Suprapubic skin (tissue), 4 donors: ENCODE data around the gene TACR1. TPM values are rescaled to one million over a fixed set of nuclear protein-coding genes. Genes with fewer than 3 reads are reported as not detected.

Source experiments
- DNase-seq, 2 donors: peaks; one replicate each; pipeline ENCODE4 v3.0.0-alpha.2; 2019; ENCODE audit warnings: low spot score in 2 of 2
- H3K27ac ChIP-seq: fragments of 200-600 bp; sonication (generic); one replicate; pipeline ENCODE4 v1.5.1; 2019
- H3K27me3 ChIP-seq: fragments of 200-600 bp; sonication (generic); one replicate; pipeline ENCODE4 v1.5.1; 2019
- H3K36me3 ChIP-seq: fragments of 200-600 bp; sonication (generic); one replicate; pipeline ENCODE4 v1.5.1; 2019
- H3K4me1 ChIP-seq: fragments of 200-600 bp; sonication (generic); one replicate; pipeline ENCODE4 v1.5.1; 2019
- H3K4me3 ChIP-seq: fragments of 200-600 bp; sonication (generic); one replicate; pipeline ENCODE4 v1.5.1; 2019; ENCODE audit warnings: mild to moderate bottlenecking
- H3K9me3 ChIP-seq: fragments of 200-600 bp; sonication (generic); one replicate; pipeline ENCODE4 v1.5.1; 2019
- CTCF ChIP-seq, 2 donors: fragments of 200-600 bp in 1 of 2; fragments of 450-650 bp in 1 of 2; sonication (generic) in 1 of 2; IDR thresholded peaks; one replicate each; pipeline ENCODE4 v1.5.1; 2016 to 2019; ENCODE audit warnings: antibody characterized with exemption in 2 of 2, mild to moderate bottlenecking in 1 of 2, moderate library complexity in 1 of 2
- EP300 ChIP-seq: sonication (generic); formaldehyde crosslinking; IDR thresholded peaks from one replicate; pipeline ENCODE4 v1.6.1; 2017; ENCODE audit warnings: antibody characterized with exemption
- POLR2A ChIP-seq, 2 donors: fragments of 450-650 bp; IDR thresholded peaks; one replicate each; pipeline ENCODE4 v1.6.1; 2017; ENCODE audit warnings: antibody characterized with exemption in 2 of 2, mild to moderate bottlenecking in 2 of 2, moderate library complexity in 2 of 2
- POLR2AphosphoS5 ChIP-seq, 3 donors: sonication (generic); formaldehyde crosslinking; IDR thresholded peaks; one replicate each; pipeline ENCODE4 v1.6.1; 2017; ENCODE audit warnings: antibody characterized with exemption in 3 of 3
- WGBS: methylation state at CpG from one replicate; pipeline ENCODE4 v1.1.5; 2018; 5-methylcytosine and 5-hydroxymethylcytosine counted together
- total RNA-seq, 4 donors: library from RNA; depleted of rRNA; stranded (reverse); fragments of >200 nt; gene quantifications; one replicate each; pipeline ENCODE4 v1.1.0, GENCODE V29; 2016

Gene TACR1
- total RNA-seq, 4 donors from 2014 or later = 0.55 to 4.8 (median 2.4) TPM

GRCh38 chr2:75023666-75024455 lies 175.5 kb downstream of the TACR1 start:
- Histone ChIP-seq H3K36me3 (no peaks in the 10 kb centered on the region), H3K4me1 (no peaks in the 10 kb centered on the region), H3K9me3 (no peaks in the 10 kb centered on the region), H3K4me3 (no peak overlapping the region), H3K27me3 (no peaks in the 10 kb centered on the region), H3K27ac (no peak overlapping the region)
- 89% methylated on average over 3 of the region's 3 CpGs for WGBS
- no peak for DNase-seq
- TF ChIP-seq POLR2AphosphoS5 (IDR thresholded peaks at IDR 0.05) = no peak
- TF ChIP-seq CTCF (IDR thresholded peaks at IDR 0.05) = no peak
- no peak for TF ChIP-seq EP300
- TF ChIP-seq POLR2A (IDR thresholded peaks at IDR 0.05) = no peak

DNA sequence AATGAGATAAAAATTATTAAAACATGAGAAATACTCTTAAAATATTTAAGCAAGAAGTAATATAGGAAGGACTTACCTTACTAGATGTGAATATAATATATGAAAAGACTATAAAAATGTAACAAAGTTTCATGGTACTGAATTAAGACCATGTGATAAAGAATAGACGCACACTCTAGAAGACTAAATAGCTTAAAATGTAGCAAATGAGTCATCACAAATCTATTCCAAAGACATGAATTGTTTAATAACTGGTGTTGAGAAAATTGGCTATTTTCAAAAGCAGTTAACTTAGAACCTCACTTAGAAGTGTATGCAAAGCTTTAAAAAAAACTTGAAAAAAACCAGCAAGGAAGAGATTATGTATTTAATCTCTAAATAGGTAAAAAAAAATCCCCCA lies 176.8 kb downstream of the TACR1 start:
- Histone ChIP-seq H3K4me3 (no peak overlapping the region), H3K9me3 (no peaks in the 10 kb centered on the region), H3K27ac (no peak overlapping the region), H3K27me3 (no peaks in the 10 kb centered on the region), H3K36me3 (no peaks in the 10 kb centered on the region), H3K4me1 (no peaks in the 10 kb centered on the region)
- no peak for DNase-seq
- TF ChIP-seq EP300 = no peak
- TF ChIP-seq CTCF (IDR thresholded peaks at IDR 0.05) = no peak
- no peak for TF ChIP-seq POLR2AphosphoS5 (IDR thresholded peaks at IDR 0.05)
- TF ChIP-seq POLR2A (IDR thresholded peaks at IDR 0.05) = no peak
- 66% methylated on average over 1 of the region's 1 CpG for WGBS

- no peak for DNase-seq
- WGBS = 68% methylated on average over 1 of the region's 1 CpG
- Histone ChIP-seq H3K9me3 (no peaks in the 10 kb centered on the region), H3K27ac (no peak overlapping the region), H3K4me3 (no peak overlapping the region), H3K4me1 (no peaks in the 10 kb centered on the region), H3K27me3 (no peaks in the 10 kb centered on the region), H3K36me3 (no peaks in the 10 kb centered on the region)
- TF ChIP-seq CTCF (IDR thresholded peaks at IDR 0.05) (no peak), EP300 (no peak), POLR2AphosphoS5 (IDR thresholded peaks at IDR 0.05) (no peak), POLR2A (IDR thresholded peaks at IDR 0.05) (no peak)
Observed at GRCh38 chr2:75021672-75022071, 177.6 kb downstream of the TACR1 start.

DNA sequence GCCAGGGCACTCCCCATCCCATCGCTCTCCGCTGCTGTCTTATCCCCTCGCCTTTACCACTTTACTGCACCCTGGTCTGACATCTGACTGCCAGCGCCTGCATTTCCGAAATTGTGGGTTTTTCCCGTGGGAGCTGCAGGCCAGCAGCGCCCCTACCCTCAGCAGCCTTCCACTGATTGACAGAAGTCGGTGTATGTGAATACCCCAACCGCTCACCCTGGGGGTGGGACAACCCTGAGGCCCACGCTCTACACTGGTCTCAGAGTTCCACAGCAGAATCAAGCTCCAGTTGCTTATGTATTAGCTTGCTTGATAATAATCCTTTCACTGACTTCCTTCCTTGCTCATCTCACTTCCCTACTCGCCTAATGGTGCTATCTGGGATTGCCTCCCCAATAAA lies 178.8 kb downstream of the TACR1 start:
- H3K27ac ChIP-seq = no peak overlapping the region
- TF ChIP-seq POLR2A (IDR thresholded peaks at IDR 0.05) = no peak
- no peak for TF ChIP-seq CTCF (IDR thresholded peaks at IDR 0.05)
- no peak for TF ChIP-seq EP300
- TF ChIP-seq POLR2AphosphoS5 (IDR thresholded peaks at IDR 0.05) = no peak

DNA sequence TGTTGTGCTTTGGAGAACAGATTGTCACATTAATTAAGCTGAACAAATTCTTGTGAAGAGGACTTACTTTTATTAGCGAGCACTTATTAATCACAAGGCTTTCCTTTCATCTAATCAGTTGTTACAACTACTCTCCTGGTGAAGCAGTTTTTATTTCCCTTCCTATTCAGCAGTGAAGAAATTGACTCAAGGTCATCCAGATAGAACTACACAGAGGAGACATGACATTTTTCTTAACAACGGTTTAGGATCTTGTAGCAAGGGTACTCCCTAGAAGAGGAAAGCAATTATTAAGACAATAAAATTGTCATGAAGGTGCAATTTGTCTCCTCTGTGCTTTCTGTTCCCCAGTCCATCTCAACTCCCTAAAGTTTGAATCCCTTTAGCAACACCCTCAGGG lies 179.5 kb downstream of the TACR1 start:
- TF ChIP-seq POLR2AphosphoS5 (IDR thresholded peaks at IDR 0.05) (no peak), POLR2A (IDR thresholded peaks at IDR 0.05) (no peak), CTCF (IDR thresholded peaks at IDR 0.05) (no peak), EP300 (no peak)
- no peaks in the 10 kb centered on the region for H3K4me1 ChIP-seq
- 74% methylated on average over 2 of the region's 2 CpGs for WGBS
- no peaks in the 10 kb centered on the region for H3K27me3 ChIP-seq
- H3K36me3 ChIP-seq = no peaks in the 10 kb centered on the region
- H3K27ac ChIP-seq = no peak overlapping the region
- DNase-seq = no peak
- no peak overlapping the region for H3K4me3 ChIP-seq
- H3K9me3 ChIP-seq = no peaks in the 10 kb centered on the region

More for the DNA sequence above, 178.8 kb downstream of the TACR1 start:
- H3K36me3 ChIP-seq = no peaks in the 10 kb centered on the region
- DNase-seq = no peak
- WGBS = 95% methylated on average over 11 of the region's 11 CpGs
- H3K4me3 ChIP-seq = no peak overlapping the region
- H3K4me1 ChIP-seq = no peaks in the 10 kb centered on the region
- no peaks in the 10 kb centered on the region for H3K27me3 ChIP-seq
- no peaks in the 10 kb centered on the region for H3K9me3 ChIP-seq
